SK-N-SH (cell line): ENCODE data around the gene POLR2C. TPM values are rescaled to one million over a fixed set of nuclear protein-coding genes. Genes with fewer than 3 reads are reported as not detected.

Experiments
- CTCF ChIA-PET: fragments of 300-600, 350-600 bp; formaldehyde crosslinking; extraction: SDS; loops from one replicate; lab custom pipeline; 2021; lab: Yijun Ruan, JAX
- POLR2A ChIA-PET: fragments of 350-600 bp; sonication (Branson Sonifier 250); formaldehyde crosslinking; extraction: SDS; loops from one replicate; lab custom pipeline; 2020; ENCODE audit warnings: antibody characterized with exemption, inconsistent platforms; lab: Yijun Ruan, JAX
- DNase-seq: peaks from one replicate; pipeline ENCODE4 v3.0.0; 2012
- H2AFZ ChIP-seq: fragments of 200-600 bp; sonication (generic); 2 replicates; pipeline ENCODE4 v1.8.1; 2016; ENCODE audit warnings: antibody characterized with exemption, mild to moderate bottlenecking, low read depth
- H3F3A ChIP-seq: fragments of 200-600 bp; sonication (generic); replicated peaks from 2 replicates; pipeline ENCODE3; 2016; ENCODE audit warnings: antibody characterized with exemption, mild to moderate bottlenecking; ENCODE audit not compliant: insufficient read depth
- H3K27ac ChIP-seq, 2 experiments: fragments of 200-500 bp in 1 of 2; fragments of 200-600 bp in 1 of 2; sonication (Bioruptor generic) in 1 of 2; sonication (generic), shearing (Covaris generic) in 1 of 2; 2 replicates each; pipeline versions ENCODE4 v1.5.1 to v1.6.1; 2014 to 2016; ENCODE audit warnings: low read depth in 2 of 2, inconsistent platforms in 1 of 2, low read length in 1 of 2, mild to moderate bottlenecking in 1 of 2, mixed read lengths in 1 of 2
- H3K27me3 ChIP-seq: fragments of 200-600 bp; sonication (generic), shearing (Covaris generic); 2 replicates; pipeline ENCODE4 v1.6.1; 2016; ENCODE audit warnings: mixed run types; ENCODE audit not compliant: insufficient read depth
- H3K36me3 ChIP-seq, 2 experiments: fragments of 200-500 bp in 1 of 2; fragments of 200-600 bp in 1 of 2; sonication (Bioruptor generic) in 1 of 2; sonication (generic) in 1 of 2; replicated peaks in 1 of 2; 2 replicates each; pipeline versions ENCODE3 to v1.5.1; 2014 to 2016; ENCODE audit warnings: low read length in 1 of 2, mild to moderate bottlenecking in 1 of 2; ENCODE audit not compliant: insufficient read depth in 2 of 2, control insufficient read depth in 1 of 2
- H3K4me1 ChIP-seq, 2 experiments: fragments of 200-500 bp in 1 of 2; fragments of 200-600 bp in 1 of 2; sonication (Bioruptor generic) in 1 of 2; sonication (generic), shearing (Covaris generic) in 1 of 2; 2 replicates each; pipeline versions ENCODE4 v1.5.1 to v1.6.1; 2014 to 2016; ENCODE audit warnings: low read depth in 1 of 2, low read length in 1 of 2, mixed run types in 1 of 2; ENCODE audit not compliant: insufficient read depth in 2 of 2, control insufficient read depth in 1 of 2
- H3K4me2 ChIP-seq: fragments of 200-600 bp; sonication (generic), shearing (Covaris generic); 2 replicates; pipeline ENCODE4 v1.6.1; 2017; ENCODE audit warnings: mixed run types
- H3K4me3 ChIP-seq, 2 experiments: fragments of 200-500 bp in 1 of 2; fragments of 200-600 bp in 1 of 2; sonication (Bioruptor generic) in 1 of 2; sonication (generic), shearing (Covaris generic) in 1 of 2; 2 replicates each; pipeline versions ENCODE4 v1.5.1 to v1.8.1; 2014 to 2016; ENCODE audit warnings: low read depth in 2 of 2, inconsistent platforms in 1 of 2, low read length in 1 of 2, mild to moderate bottlenecking in 1 of 2, mixed read lengths in 1 of 2, moderate library complexity in 1 of 2
- H3K79me2 ChIP-seq: fragments of 200-600 bp; sonication (generic); 2 replicates; pipeline ENCODE4 v1.8.1; 2017; ENCODE audit warnings: mild to moderate bottlenecking; ENCODE audit not compliant: insufficient read depth
- H3K9ac ChIP-seq: fragments of 200-600 bp; sonication (generic); 2 replicates; pipeline ENCODE4 v1.6.1; 2017; ENCODE audit warnings: mixed run types
- H3K9me2 ChIP-seq: fragments of 200-600 bp; sonication (generic); 2 replicates; pipeline ENCODE4 v1.6.1; 2017; ENCODE audit warnings: mixed run types
- H3K9me3 ChIP-seq: fragments of 200-600 bp; sonication (generic); 2 replicates; pipeline ENCODE4 v1.6.1; 2017; ENCODE audit warnings: mixed run types, mild to moderate bottlenecking, moderate library complexity
- H4K20me1 ChIP-seq: fragments of 200-600 bp; sonication (generic); 2 replicates; pipeline ENCODE4 v1.6.1; 2017; ENCODE audit warnings: mild to moderate bottlenecking, mixed run types; ENCODE audit not compliant: insufficient read depth
- CTCF ChIP-seq: fragments of 200-600 bp; sonication (generic); IDR thresholded peaks from 2 replicates; pipeline ENCODE4 v1.6.1; 2017; ENCODE audit warnings: antibody characterized with exemption, mild to moderate bottlenecking, moderate library complexity
- EZH2phosphoT487 ChIP-seq: fragments of 200-600 bp; sonication (generic); IDR thresholded peaks from 2 replicates; pipeline ENCODE4 v1.6.1; 2017; ENCODE audit warnings: low read depth, mixed run types, mild to moderate bottlenecking, antibody characterized with exemption, moderate library complexity, borderline replicate concordance
- FOXJ3 ChIP-seq: sonication (generic); formaldehyde crosslinking; IDR thresholded peaks from 2 replicates; pipeline ENCODE4 v1.5.1; 2020; ENCODE audit warnings: mild to moderate bottlenecking, missing genetic modification reagents
- GATA2 ChIP-seq: sonication (generic); formaldehyde crosslinking; IDR thresholded peaks from 2 replicates; pipeline ENCODE4 v1.5.0; 2020; ENCODE audit warnings: mild to moderate bottlenecking, missing genetic modification reagents
- MAX ChIP-seq: IDR thresholded peaks from 2 replicates; pipeline ENCODE4 v1.4.0; 2012; ENCODE audit warnings: low read depth
- RCOR1 ChIP-seq: fragments of 150-350 bp; IDR thresholded peaks from 2 replicates; pipeline ENCODE4 v1.6.1; 2017; ENCODE audit warnings: antibody characterized with exemption, low read length
- REST ChIP-seq: IDR thresholded peaks from 2 replicates; pipeline ENCODE4 v1.6.1; 2012; ENCODE audit warnings: mild to moderate bottlenecking, low read depth, low read length, moderate library complexity
- RFX5 ChIP-seq: IDR thresholded peaks from 2 replicates; pipeline ENCODE4 v1.6.1; 2012; ENCODE audit warnings: mild to moderate bottlenecking, improper control_type of control experiment, low read length
- SIN3A ChIP-seq: IDR thresholded peaks from 2 replicates; pipeline ENCODE4 v1.6.1; 2012; ENCODE audit warnings: low read depth, mild to moderate bottlenecking, low read length, moderate library complexity, borderline replicate concordance
- ZBTB33 ChIP-seq: IDR thresholded peaks from 2 replicates; pipeline ENCODE4 v1.4.0; 2012; ENCODE audit warnings: low read depth, borderline replicate concordance
- WGBS: methylation state at CpG from one replicate; pipeline ENCODE4 v1.1.6; 2017; ENCODE audit warnings: low lambda C conversion rate; 5-methylcytosine and 5-hydroxymethylcytosine counted together
- polyA plus RNA-seq, 3 experiments: library from polyadenylated mRNA; depleted of rRNA; stranded (reverse); fragments of >200 nt; gene quantifications; 2 replicates each; pipeline ENCODE4 v1.2.3, GENCODE V29; 2012

The POLR2C gene
- polyA plus RNA-seq, 1 of the 3 experiments (the other 2 are of a cell fraction): 160 TPM

GRCh38 chr16:57432505-57432904 lies 30.0 kb upstream of the POLR2C start (continued):
- TF ChIP-seq CTCF (no peak), FOXJ3 (no peak), EZH2phosphoT487 (no peak), MAX (no peak), REST (no peak), SIN3A (no peak), RFX5 (no peak)

- Histone ChIP-seq H3F3A (no peaks in the 10 kb centered on the region), H3K27ac (no peak overlapping the region), H3K79me2 (no peaks in the 10 kb centered on the region), H3K36me3 (peaks cover 59 to 71% of the 10 kb centered on the region in 2 experiments), H3K4me2 (no peak overlapping the region), H4K20me1 (no peaks in the 10 kb centered on the region), H3K9ac (no peak overlapping the region), H3K9me3 (no peaks in the 10 kb centered on the region), H3K4me3 (no peak overlapping the region), H2AFZ (no peak overlapping the region), H3K27me3 (no peaks in the 10 kb centered on the region), H3K9me2 (no peaks in the 10 kb centered on the region), H3K4me1 (no peaks in the 10 kb centered on the region)
- WGBS: 98% methylated on average over 3 of the region's 3 CpGs
- DNase-seq: no peak
- ChIA-PET CTCF (interaction anchor here (1.0 to 4.6 kb wide), 7 partner anchors 10 to 132 kb away, joined by 3 to 30 read pairs (median 8); partner anchors contain the start of gene POLR2C), POLR2A (interaction anchor here (2.1 kb wide), 1 partner anchor 14 kb away, joined by 6 read pairs; the partner anchor contains the start of genes CIAPIN1 and COQ9)
- no peak for TF ChIP-seq RCOR1
- TF ChIP-seq SIN3A: no peak
- no peak for TF ChIP-seq ZBTB33
- TF ChIP-seq GATA2 (CRISPR knock-in tag): no peak
- no peak for TF ChIP-seq CTCF
These were observed 29.5 kb upstream of the POLR2C start for GRCh38 chr16:57432989-57433388.
